Measurements from ENCODE around the gene CD177. TPM values are rescaled to one million over a fixed set of nuclear protein-coding genes. Genes with fewer than 3 reads are reported as not detected.
"Not testable (repeated sequence)": the region's sequence is repeated elsewhere in the genome, so short reads cannot be mapped to it uniquely, and the experiment has no call there.

The CD177 gene
- total RNA-seq, 1 donor from 2014 or later, result not detected

DNA sequence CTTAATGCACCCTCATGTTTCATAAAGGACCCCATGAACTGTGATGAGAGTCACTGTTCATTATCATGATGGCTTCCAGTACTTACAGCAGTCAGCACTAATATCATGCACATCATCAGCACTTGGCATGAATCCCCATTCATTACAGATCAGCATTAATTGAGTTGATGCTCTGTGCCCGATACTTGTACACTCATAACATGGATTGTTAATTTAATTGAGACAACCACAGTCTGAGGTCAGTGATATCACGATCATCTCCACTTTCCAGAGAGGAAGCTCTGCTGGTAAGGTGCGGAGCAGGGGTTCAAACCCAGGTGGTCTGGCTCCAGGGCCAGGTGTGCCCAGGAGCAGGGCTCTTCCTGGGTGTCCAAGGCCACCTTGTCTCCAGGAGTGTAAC, 40.0 kb downstream of the CD177 start:
- not testable (repeated sequence) for H3K36me3 Mint-ChIP-seq; H3K27ac Mint-ChIP-seq; H3K4me3 Mint-ChIP-seq; H3K9me3 Mint-ChIP-seq; H3K27me3 Mint-ChIP-seq; H3K4me1 Mint-ChIP-seq (ENCODE audit: unreplicated experiment); DNase-seq (ENCODE audit: extremely low spot score, unreplicated experiment)

DNA sequence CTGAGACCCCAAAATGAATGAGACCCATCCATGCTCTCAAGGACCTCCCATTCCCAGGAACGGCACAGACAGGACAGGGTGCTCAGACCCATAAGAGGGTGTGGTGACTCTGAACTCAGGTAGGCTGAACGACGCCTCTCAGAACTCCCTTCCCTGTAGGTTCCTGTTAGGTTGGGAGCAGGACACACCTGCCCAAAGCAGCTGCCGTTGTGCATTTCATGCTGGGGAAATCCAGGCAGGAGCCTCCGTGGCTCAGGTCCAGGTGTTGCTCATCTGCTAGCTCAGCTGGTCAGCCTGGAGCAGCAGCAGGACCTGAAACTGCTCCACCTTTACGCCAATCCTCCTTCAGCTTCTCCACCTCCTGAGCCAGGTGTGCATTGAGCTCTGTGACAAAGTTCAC, 42.1 kb downstream of the CD177 start:
- no peaks in the 10 kb centered on the region for H3K9me3 Mint-ChIP-seq
- H3K36me3 Mint-ChIP-seq, result no peaks in the 10 kb centered on the region
- DNase-seq (ENCODE audit: extremely low spot score, unreplicated experiment), result no peak
- H3K4me3 Mint-ChIP-seq, result no peak overlapping the region
- TF ChIP-seq, protein P1, sequence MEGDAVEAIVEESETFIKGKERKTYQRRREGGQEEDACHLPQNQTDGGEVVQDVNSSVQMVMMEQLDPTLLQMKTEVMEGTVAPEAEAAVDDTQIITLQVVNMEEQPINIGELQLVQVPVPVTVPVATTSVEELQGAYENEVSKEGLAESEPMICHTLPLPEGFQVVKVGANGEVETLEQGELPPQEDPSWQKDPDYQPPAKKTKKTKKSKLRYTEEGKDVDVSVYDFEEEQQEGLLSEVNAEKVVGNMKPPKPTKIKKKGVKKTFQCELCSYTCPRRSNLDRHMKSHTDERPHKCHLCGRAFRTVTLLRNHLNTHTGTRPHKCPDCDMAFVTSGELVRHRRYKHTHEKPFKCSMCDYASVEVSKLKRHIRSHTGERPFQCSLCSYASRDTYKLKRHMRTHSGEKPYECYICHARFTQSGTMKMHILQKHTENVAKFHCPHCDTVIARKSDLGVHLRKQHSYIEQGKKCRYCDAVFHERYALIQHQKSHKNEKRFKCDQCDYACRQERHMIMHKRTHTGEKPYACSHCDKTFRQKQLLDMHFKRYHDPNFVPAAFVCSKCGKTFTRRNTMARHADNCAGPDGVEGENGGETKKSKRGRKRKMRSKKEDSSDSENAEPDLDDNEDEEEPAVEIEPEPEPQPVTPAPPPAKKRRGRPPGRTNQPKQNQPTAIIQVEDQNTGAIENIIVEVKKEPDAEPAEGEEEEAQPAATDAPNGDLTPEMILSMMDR (conservative IDR thresholded peaks at IDR 0.05), result no peak
- H3K27me3 Mint-ChIP-seq, result peaks cover 6% of the 10 kb centered on the region
- H3K4me1 Mint-ChIP-seq (ENCODE audit: unreplicated experiment), result no peaks in the 10 kb centered on the region
- no peak overlapping the region for H3K27ac Mint-ChIP-seq

DNA sequence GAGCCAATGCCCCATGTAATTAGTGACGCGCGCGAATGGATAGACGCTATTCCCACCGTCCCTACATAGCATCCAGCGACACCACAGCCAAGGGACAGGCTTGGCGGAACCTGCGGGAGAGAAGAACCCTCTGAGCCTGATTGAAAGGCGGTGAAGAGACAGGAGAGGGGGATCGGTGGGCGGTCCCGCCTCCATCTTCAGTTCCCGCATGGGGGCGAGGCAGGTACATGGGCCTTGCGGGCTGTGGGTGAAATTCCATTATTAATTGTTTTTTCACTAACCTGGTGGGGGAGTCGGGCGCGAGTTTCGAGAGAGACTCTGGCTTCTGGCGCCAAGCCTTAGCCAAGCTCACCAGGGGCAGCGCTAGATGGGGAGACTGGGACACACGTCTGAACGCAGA, 52.8 kb downstream of the CD177 start:
- H3K4me3 Mint-ChIP-seq, result no peak overlapping the region
- peaks cover 3% of the 10 kb centered on the region for H3K27me3 Mint-ChIP-seq
- H3K4me1 Mint-ChIP-seq (ENCODE audit: unreplicated experiment), result no peaks in the 10 kb centered on the region
- TF ChIP-seq, protein P1 (conservative IDR thresholded peaks at IDR 0.05), result no peak
- H3K27ac Mint-ChIP-seq, result no peak overlapping the region
- no peak for DNase-seq (ENCODE audit: extremely low spot score, unreplicated experiment)
- H3K9me3 Mint-ChIP-seq, result no peaks in the 10 kb centered on the region
- no peaks in the 10 kb centered on the region for H3K36me3 Mint-ChIP-seq

DNA sequence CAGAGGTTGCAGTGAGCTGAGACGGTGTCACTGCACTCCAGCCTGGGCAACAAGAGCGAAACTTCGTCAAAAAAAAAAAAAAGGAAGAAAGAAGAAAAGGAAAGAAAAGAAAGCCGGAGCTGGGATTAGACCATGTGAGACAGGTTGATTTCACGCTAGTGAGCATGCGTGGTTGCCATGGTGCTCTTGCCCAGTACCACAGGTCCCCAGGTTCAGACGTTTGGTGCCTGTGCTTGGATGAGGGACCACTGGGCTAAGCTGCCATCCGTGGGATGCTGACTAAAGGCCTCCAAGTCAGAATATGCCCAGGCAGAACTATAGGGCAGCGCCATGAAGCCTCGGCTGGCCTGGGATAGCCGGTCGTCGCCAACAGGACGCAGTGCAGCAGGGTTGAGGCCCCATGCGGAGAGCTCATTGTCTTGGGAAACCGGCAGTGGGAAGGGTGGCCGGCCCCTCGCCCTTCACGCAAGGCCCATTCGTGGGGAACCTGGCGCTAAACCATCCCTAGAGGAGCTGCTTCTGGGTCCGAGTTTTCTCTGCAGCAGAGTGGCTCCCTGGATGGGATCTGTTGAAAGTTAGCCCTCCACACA, 54.0 kb downstream of the CD177 start:
- Mint-ChIP-seq H3K4me1 (ENCODE audit: unreplicated experiment) (no peaks in the 10 kb centered on the region), H3K4me3 (no peak overlapping the region), H3K27me3 (peaks cover 3% of the 10 kb centered on the region), H3K27ac (no peak overlapping the region), H3K36me3 (no peaks in the 10 kb centered on the region), H3K9me3 (no peaks in the 10 kb centered on the region)
- no peak for DNase-seq (ENCODE audit: extremely low spot score, unreplicated experiment)
- TF ChIP-seq, protein P1 (conservative IDR thresholded peaks at IDR 0.05), result no peak

DNA sequence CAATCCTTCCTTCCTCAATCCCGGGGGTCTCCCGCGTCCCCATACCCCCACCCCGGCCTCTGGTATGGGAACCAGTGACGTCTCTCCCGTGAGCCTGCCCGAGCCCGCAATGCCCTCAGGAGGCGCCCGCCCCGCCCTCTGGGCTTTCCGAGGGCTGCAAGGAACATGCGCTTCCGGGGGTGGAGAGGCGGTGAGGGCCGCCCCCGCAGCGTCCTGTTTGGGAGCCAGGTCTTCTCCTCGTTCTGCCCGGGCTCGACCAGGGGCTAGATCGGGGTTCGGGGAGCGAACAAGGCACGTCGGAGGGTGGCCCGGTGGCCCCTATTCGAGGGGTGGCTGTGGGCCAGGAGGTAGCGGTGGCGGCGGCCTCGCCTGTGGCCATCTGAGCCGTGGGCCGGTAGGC, 54.6 kb downstream of the CD177 start:
- TF ChIP-seq, protein P1 (conservative IDR thresholded peaks at IDR 0.05), result no peak
- Mint-ChIP-seq H3K4me1 (ENCODE audit: unreplicated experiment) (no peaks in the 10 kb centered on the region), H3K9me3 (no peaks in the 10 kb centered on the region), H3K4me3 (no peak overlapping the region), H3K27me3 (peaks cover 3% of the 10 kb centered on the region), H3K36me3 (no peaks in the 10 kb centered on the region), H3K27ac (no peak overlapping the region)
- no peak for DNase-seq (ENCODE audit: extremely low spot score, unreplicated experiment)

DNA sequence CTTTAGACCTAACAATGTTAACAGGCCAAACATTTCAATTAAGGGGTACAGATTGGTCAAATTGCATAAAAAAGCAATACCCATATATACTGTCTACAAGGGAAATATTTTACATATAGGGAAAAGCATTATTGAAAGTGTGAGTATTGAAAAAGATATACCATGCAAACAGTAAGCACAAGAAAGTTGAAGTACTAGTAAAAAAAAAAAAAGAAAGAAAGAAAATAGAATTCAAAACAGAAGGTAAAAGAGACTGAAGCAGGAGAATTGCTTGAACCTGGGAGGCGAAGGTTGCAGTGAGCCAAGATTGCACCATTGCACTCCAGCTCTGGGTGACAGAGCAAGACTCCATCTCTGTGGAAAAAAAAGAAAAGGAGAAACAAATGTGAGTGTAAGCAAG, 55.9 kb downstream of the CD177 start:
- no peaks in the 10 kb centered on the region for H3K4me1 Mint-ChIP-seq (ENCODE audit: unreplicated experiment)
- peaks cover 3% of the 10 kb centered on the region for H3K27me3 Mint-ChIP-seq
- no peaks in the 10 kb centered on the region for H3K9me3 Mint-ChIP-seq

More for the DNA sequence above, 55.9 kb downstream of the CD177 start:
- Mint-ChIP-seq H3K27ac (no peak overlapping the region), H3K4me3 (no peak overlapping the region), H3K36me3 (no peaks in the 10 kb centered on the region)
- TF ChIP-seq, protein P1 (conservative IDR thresholded peaks at IDR 0.05), result no peak
- no peak for DNase-seq (ENCODE audit: extremely low spot score, unreplicated experiment)
